HepG2 (cell line): ENCODE results near the gene CEP120. TPM values are rescaled to one million over a fixed set of nuclear protein-coding genes. Genes with fewer than 3 reads are reported as not detected.
A peak's percentile ranks its signal among the peaks of the same experiment; 100 is the strongest.

Experiments
- AGO2 ChIP-seq: fragments of 200-400 bp; formaldehyde crosslinking; optimal IDR thresholded peaks from 2 replicates; pipeline ENCODE3; 2017; ENCODE audit warnings: mild to moderate bottlenecking, low read depth, low read length, moderate library complexity
- ASH2L ChIP-seq: fragments of 300-600, 200-600 bp; sonication (generic); IDR thresholded peaks from 2 replicates; pipeline ENCODE4 v1.7.0; 2017; ENCODE audit warnings: low read depth, mild to moderate bottlenecking, moderate library complexity, mixed read lengths, low read length; ENCODE audit not compliant: insufficient read length
- ATF4 ChIP-seq, 2 experiments: fragments of 450-650 bp in 1 of 2; sonication (generic) in 1 of 2; formaldehyde crosslinking; IDR thresholded peaks; 2 replicates each; pipeline versions ENCODE4 v1.5.0 to v1.8.0; 2020 to 2022; ENCODE audit warnings: mild to moderate bottlenecking in 1 of 2, missing genetic modification reagents in 1 of 2
- DMAP1 ChIP-seq: IDR thresholded peaks from 2 replicates; pipeline ENCODE4 v1.6.1; 2016
- ESRRA ChIP-seq: sonication (generic); formaldehyde crosslinking; IDR thresholded peaks from 2 replicates; pipeline ENCODE4 v1.5.1; 2020; ENCODE audit warnings: mild to moderate bottlenecking, low read depth, missing genetic modification reagents
- NBN ChIP-seq: fragments of 450-650 bp; conservative IDR thresholded peaks from 2 replicates; pipeline ENCODE4 v1.6.1; 2017
- NR2F2 ChIP-seq: IDR thresholded peaks from 2 replicates; pipeline ENCODE4 v1.6.1; 2012; ENCODE audit warnings: low read depth, inconsistent platforms, borderline replicate concordance
- NRL ChIP-seq: sonication (generic); formaldehyde crosslinking; IDR thresholded peaks from 2 replicates; pipeline ENCODE4 v1.5.0; 2020; ENCODE audit warnings: missing genetic modification reagents, mild to moderate bottlenecking, moderate library complexity, borderline replicate concordance
- SOX13 ChIP-seq, 3 experiments: fragments of 450-650 bp in 1 of 3; sonication (generic) in 1 of 3; formaldehyde crosslinking in 1 of 3; IDR thresholded peaks in 2 of 3; conservative IDR thresholded peaks in 1 of 3; 2 replicates each; pipeline versions ENCODE4 v1.5.0 to v1.6.1; 2016 to 2020; ENCODE audit warnings: antibody characterized with exemption in 1 of 3, mild to moderate bottlenecking in 1 of 3, missing compliant biosample characterization in 1 of 3, missing genetic modification reagents in 1 of 3, moderate library complexity in 1 of 3
- SP5 ChIP-seq: IDR thresholded peaks from 2 replicates; pipeline ENCODE4 v1.6.1; 2016; ENCODE audit warnings: low read depth, borderline replicate concordance
- TRIM22 ChIP-seq: fragments of 450-650 bp; IDR thresholded peaks from 2 replicates; pipeline ENCODE4 v1.6.1; 2017
- ZBTB49 ChIP-seq: sonication (generic); formaldehyde crosslinking; IDR thresholded peaks from 2 replicates; pipeline ENCODE4 v1.4.0; 2020; ENCODE audit warnings: missing genetic modification reagents, borderline replicate concordance
- ZNF138 ChIP-seq: sonication (generic); formaldehyde crosslinking; IDR thresholded peaks from 2 replicates; pipeline ENCODE4 v1.5.0; 2020; ENCODE audit warnings: mild to moderate bottlenecking, low read depth, missing genetic modification reagents
- ZNF292 ChIP-seq: sonication (generic); formaldehyde crosslinking; IDR thresholded peaks from 2 replicates; pipeline ENCODE4 v1.8.1; 2022; ENCODE audit warnings: mild to moderate bottlenecking, low read depth, missing genetic modification reagents, borderline replicate concordance
- ZNF34 ChIP-seq: sonication (generic); formaldehyde crosslinking; IDR thresholded peaks from 2 replicates; pipeline ENCODE4 v1.4.0; 2020; ENCODE audit warnings: mild to moderate bottlenecking, missing genetic modification reagents, borderline replicate concordance
- ZNF550 ChIP-seq: sonication (generic); formaldehyde crosslinking; IDR thresholded peaks from 2 replicates; pipeline ENCODE4 v1.4.0; 2020; ENCODE audit warnings: mild to moderate bottlenecking, missing genetic modification reagents, borderline replicate concordance
- ZNF770 ChIP-seq: sonication (generic); formaldehyde crosslinking; IDR thresholded peaks from 2 replicates; pipeline ENCODE4 v1.5.0; 2020; ENCODE audit warnings: mild to moderate bottlenecking, missing genetic modification reagents
- ZNF782 ChIP-seq: sonication (generic); formaldehyde crosslinking; IDR thresholded peaks from 2 replicates; pipeline ENCODE4 v1.4.0; 2020; ENCODE audit warnings: missing genetic modification reagents, mild to moderate bottlenecking, borderline replicate concordance
- polyA plus RNA-seq, 8 experiments: library from polyadenylated mRNA; depleted of rRNA in 3 of 8; stranded (reverse) in 7 of 8; unstranded in 1 of 8; fragments of >200 nt; fragmentation: Illumina TruSeq in 4 of 8; extraction: Trizol in 4 of 8; gene quantifications; 2 replicates each; pipeline versions ENCODE4 v1.2.1 to v1.2.3, GENCODE V29; 2011 to 2016; ENCODE audit warnings: low read depth in 4 of 8, missing spikeins in 1 of 8, mixed read lengths in 1 of 8; ENCODE audit not compliant: insufficient read depth in 1 of 8
- total RNA-seq, 5 experiments: library from RNA; depleted of rRNA; stranded (reverse); fragments of >200 nt; fragmentation: Illumina TruSeq; extraction: Trizol; gene quantifications; 2 replicates each; pipeline ENCODE4 v1.2.3, GENCODE V29; 2016; ENCODE audit warnings: low read depth in 1 of 5

CEP120 gene
- total and polyA plus RNA-seq, 2 of the 13 experiments (the other 11 are each of a cell fraction or from before 2014, with no cell fraction given), result 8.0 to 14.7 TPM

- TF ChIP-seq ATF4 (CRISPR knock-in tag; IDR thresholded peaks at IDR 0.05) (peak in 1 of 2 experiments; percentile 78; a peak in 2 of 4 replicates), ZBTB49 (CRISPR knock-in tag) (no peak), ZNF138 (CRISPR knock-in tag) (no peak), ASH2L (no peak), DMAP1 (CRISPR knock-in tag) (0 out of 2 replicates have a peak, but pooled peaks have one; percentile 59), ZNF782 (no peak; the same call in 1 of the 2 replicates), ZNF34 (CRISPR knock-in tag) (no peak), TRIM22 (no peak), ZNF770 (peak; percentile 59; the same call in 1 of the 2 replicates), ZNF292 (CRISPR knock-in tag) (peak; percentile 8; the same call in 1 of the 2 replicates), NR2F2 (no peak; the same call in 1 of the 2 replicates), NRL (CRISPR knock-in tag) (no peak; the same call in 1 of the 2 replicates), AGO2 (no peak), SP5 (CRISPR knock-in tag) (no peak), NBN (no peak), ESRRA (CRISPR knock-in tag) (no peak), SOX13 (IDR thresholded peaks at IDR 0.05) (no peak), SOX13 (CRISPR knock-in tag; conservative IDR thresholded peaks at IDR 0.05 in 1 of 2, IDR thresholded peaks at IDR 0.05 in 1 of 2) (peak in 1 of 2 experiments; percentile 52; a peak in 1 of 4 replicates), ZNF550 (no peak)
Observed at GRCh38 chr5:123423278-123424149, at the start of gene CEP120 (continued).
